ENCODE measurements around the gene CACNA2D3. TPM values are rescaled to one million over a fixed set of nuclear protein-coding genes. Genes with fewer than 3 reads are reported as not detected.

Gene CACNA2D3
- polyA plus RNA-seq, 1 donor from 2014 or later, result 26.2 TPM

GRCh38 chr3:54876694-54877093 is 754.3 kb downstream of the CACNA2D3 start:
- Histone ChIP-seq H2AFZ (ENCODE audit: low read depth, low read length) (no peak overlapping the region), H3F3A (ENCODE audit: insufficient read depth, low read length, poor library complexity, severe bottlenecking) (no peaks in the 10 kb centered on the region), H3K27ac (ENCODE audit: low read length) (no peak overlapping the region), H3K9ac (ENCODE audit: low read length) (no peak overlapping the region), H3K27me3 (ENCODE audit: insufficient read depth, low read depth, low read length) (no peaks in the 10 kb centered on the region), H3K36me3 (ENCODE audit: insufficient read depth, low read length) (no peaks in the 10 kb centered on the region), H3K4me3 (ENCODE audit: low read length) (no peak overlapping the region), H3K9me2 (ENCODE audit: insufficient read depth, low read length) (no peaks in the 10 kb centered on the region), H3K4me2 (ENCODE audit: low read length) (no peak overlapping the region), H3K9me3 (ENCODE audit: low read length) (no peaks in the 10 kb centered on the region), H4K20me1 (ENCODE audit: insufficient read depth) (no peaks in the 10 kb centered on the region), H3K79me2 (replicated peaks; ENCODE audit: insufficient read depth, low read length) (no peaks in the 10 kb centered on the region)
- TF ChIP-seq MXI1 (conservative IDR thresholded peaks at IDR 0.05; ENCODE audit: poor library complexity, severe bottlenecking), result no peak
- TF ChIP-seq POLR2AphosphoS5 (IDR thresholded peaks at IDR 0.05), result no peak
- TF ChIP-seq SMC3 (conservative IDR thresholded peaks at IDR 0.05; ENCODE audit: poor library complexity), result no peak
- no peak for TF ChIP-seq EZH2 (IDR thresholded peaks at IDR 0.05; ENCODE audit: borderline replicate concordance, insufficient read depth, low read length, poor library complexity, severe bottlenecking)
- no peak for TF ChIP-seq REST (IDR thresholded peaks at IDR 0.05; ENCODE audit: borderline replicate concordance)
- TF ChIP-seq TAF1 (IDR thresholded peaks at IDR 0.05; ENCODE audit: low read depth), result no peak
- TF ChIP-seq EP300 (conservative IDR thresholded peaks at IDR 0.05; ENCODE audit: poor library complexity, severe bottlenecking), result no peak
- TF ChIP-seq RAD21 (conservative IDR thresholded peaks at IDR 0.05), result no peak
- TF ChIP-seq CTCF (IDR thresholded peaks at IDR 0.05; ENCODE audit: poor library complexity, severe bottlenecking), result no peak

GRCh38 chr3:54877730-54878129 is 755.4 kb downstream of the CACNA2D3 start:
- no peaks in the 10 kb centered on the region for H3K36me3 ChIP-seq (ENCODE audit: insufficient read depth, low read length)
- H3K9me3 ChIP-seq (ENCODE audit: low read length), result no peaks in the 10 kb centered on the region
- no peaks in the 10 kb centered on the region for H3K9me2 ChIP-seq (ENCODE audit: insufficient read depth, low read length)
- no peaks in the 10 kb centered on the region for H3K27me3 ChIP-seq (ENCODE audit: insufficient read depth, low read depth, low read length)
- TF ChIP-seq EP300 (conservative IDR thresholded peaks at IDR 0.05; ENCODE audit: poor library complexity, severe bottlenecking) (no peak), POLR2AphosphoS5 (IDR thresholded peaks at IDR 0.05) (no peak), SMC3 (conservative IDR thresholded peaks at IDR 0.05; ENCODE audit: poor library complexity) (no peak), RAD21 (conservative IDR thresholded peaks at IDR 0.05) (no peak), TAF1 (IDR thresholded peaks at IDR 0.05; ENCODE audit: low read depth) (no peak)
- H3K79me2 ChIP-seq (replicated peaks; ENCODE audit: insufficient read depth, low read length), result no peaks in the 10 kb centered on the region
- H2AFZ ChIP-seq (ENCODE audit: low read depth, low read length), result no peak overlapping the region
- no peaks in the 10 kb centered on the region for H4K20me1 ChIP-seq (ENCODE audit: insufficient read depth)
- H3K9ac ChIP-seq (ENCODE audit: low read length), result no peak overlapping the region
- H3F3A ChIP-seq (ENCODE audit: insufficient read depth, low read length, poor library complexity, severe bottlenecking), result no peaks in the 10 kb centered on the region
- H3K27ac ChIP-seq (ENCODE audit: low read length), result no peak overlapping the region
- H3K4me2 ChIP-seq (ENCODE audit: low read length), result no peak overlapping the region
- H3K4me3 ChIP-seq (ENCODE audit: low read length), result no peak overlapping the region

Measured in neural cell (in vitro differentiated cells).